ENCODE results near the gene NT5C.

NT5C gene

GRCh38 chr17:75155191-75155601, 23.7 kb upstream of the NT5C start:
- Histone ChIP-seq H3K4me1 (ENCODE audit: control insufficient read depth, insufficient read depth, low read length) (peaks cover 9% of the 10 kb centered on the region; the same call in 1 of the 2 replicates), H3K4me3 (ENCODE audit: low read depth, low read length) (no peak overlapping the region), H3K36me3 (ENCODE audit: control insufficient read depth in 2 of 2, insufficient read depth in 1 of 2, low read length in 2 of 2) (peaks cover 15 to 18% of the 10 kb centered on the region in 2 experiments; a peak in 2 of 3 replicates), H3K27ac (ENCODE audit: extremely low read depth, low read depth, low read length) (no peak overlapping the region), H3K9me3 (ENCODE audit: control insufficient read depth, insufficient read depth, low read depth, low read length) (no peaks in the 10 kb centered on the region)
- TF ChIP-seq HOXA7 (CRISPR knock-in tag; IDR thresholded peaks at IDR 0.05; ENCODE audit: borderline replicate concordance) (no peak), ZNF837 (tag by site-specific recombination; IDR thresholded peaks at IDR 0.05) (no peak), WT1 (tag by site-specific recombination; IDR thresholded peaks at IDR 0.05) (no peak), ZBTB17 (tag by site-specific recombination; IDR thresholded peaks at IDR 0.05) (no peak), ZBTB20 (tag by site-specific recombination; IDR thresholded peaks at IDR 0.05) (no peak), ZBTB44 (tag by site-specific recombination; IDR thresholded peaks at IDR 0.05) (no peak; the same call in 1 of the 2 replicates), ZNF626 (tag by site-specific recombination; IDR thresholded peaks at IDR 0.05) (no peak), ZSCAN30 (tag by site-specific recombination; IDR thresholded peaks at IDR 0.05) (0 out of 2 replicates have a peak, but pooled peaks have one; percentile 1)
- TF ChIP-seq, protein P1, sequence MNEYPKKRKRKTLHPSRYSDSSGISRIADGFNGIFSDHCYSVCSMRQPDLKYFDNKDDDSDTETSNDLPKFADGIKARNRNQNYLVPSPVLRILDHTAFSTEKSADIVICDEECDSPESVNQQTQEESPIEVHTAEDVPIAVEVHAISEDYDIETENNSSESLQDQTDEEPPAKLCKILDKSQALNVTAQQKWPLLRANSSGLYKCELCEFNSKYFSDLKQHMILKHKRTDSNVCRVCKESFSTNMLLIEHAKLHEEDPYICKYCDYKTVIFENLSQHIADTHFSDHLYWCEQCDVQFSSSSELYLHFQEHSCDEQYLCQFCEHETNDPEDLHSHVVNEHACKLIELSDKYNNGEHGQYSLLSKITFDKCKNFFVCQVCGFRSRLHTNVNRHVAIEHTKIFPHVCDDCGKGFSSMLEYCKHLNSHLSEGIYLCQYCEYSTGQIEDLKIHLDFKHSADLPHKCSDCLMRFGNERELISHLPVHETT (tag by site-specific recombination; IDR thresholded peaks at IDR 0.05): no peak
- ChIA-PET POLR2A (interaction anchor here (0.6 to 2.1 kb wide), 35 partner anchors 8 to 313 kb away, joined by 3 to 39 read pairs (median 5); partner anchors contain the start of genes FDXR, MRPL58, NT5C and NUP85), CTCF (interaction anchor here (0.6 to 1.9 kb wide), 5 partner anchors 16 to 193 kb away, joined by 3 to 11 read pairs (median 3); no protein-coding TSS in a partner anchor)

DNA sequence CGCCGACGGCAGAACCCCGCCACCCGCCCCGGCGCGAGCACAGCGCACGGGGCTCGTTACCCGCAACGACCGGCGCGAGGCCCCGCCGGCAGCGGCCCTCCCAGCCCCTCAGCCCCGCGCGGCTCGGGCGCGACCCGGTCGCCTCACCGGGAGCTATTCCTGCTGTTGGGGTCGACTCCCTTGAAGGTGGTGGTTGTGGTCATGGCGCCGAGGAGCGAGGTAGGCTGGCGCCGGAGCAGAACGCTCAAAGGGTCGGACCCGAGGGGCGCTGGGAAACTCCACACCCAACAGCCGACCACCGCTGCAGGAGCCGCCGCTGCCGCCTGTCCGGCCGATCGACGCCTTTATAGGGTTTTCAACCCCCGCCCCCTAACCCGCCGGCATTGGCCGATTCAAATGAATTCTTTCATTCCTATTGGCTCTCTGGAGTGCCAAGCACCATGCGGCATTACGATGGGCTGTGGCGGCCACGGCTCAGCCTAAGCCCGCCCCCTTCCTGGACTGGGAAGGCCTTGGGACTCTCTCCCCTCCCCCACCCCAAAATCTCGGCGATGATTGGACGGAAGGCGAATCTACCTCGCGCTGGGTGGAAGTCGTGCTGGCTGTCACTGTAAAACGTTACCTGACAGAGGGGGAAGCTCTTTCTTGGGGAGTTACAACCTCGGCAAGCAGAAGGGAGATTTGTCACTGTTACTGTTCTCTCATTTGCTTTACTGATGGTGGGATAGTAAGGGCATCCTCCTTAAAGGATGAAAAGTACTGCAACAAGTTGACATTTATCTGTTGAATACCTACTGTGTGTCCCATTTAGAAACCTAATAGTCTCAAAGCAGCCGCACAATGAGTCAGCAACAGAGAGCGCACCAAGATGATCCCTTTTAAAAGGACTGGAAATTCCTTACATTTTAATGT, 22.9 kb upstream of the NT5C start, which contains the start of gene JPT1:
Gene JPT1, minus strand, starts transcription at position 318 of the 912 bp plus-strand sequence. Its CDS starts 115 bp downstream, at position 203.
- Histone ChIP-seq H3K27ac (ENCODE audit: extremely low read depth, low read depth, low read length) (peak within 1 kb of the TSS; percentile 92), H3K4me3 (ENCODE audit: low read depth, low read length) (peak within 1 kb of the TSS; percentile 90), H3K9me3 (ENCODE audit: control insufficient read depth, insufficient read depth, low read depth, low read length) (no peaks in the 10 kb centered on the region), H3K36me3 (ENCODE audit: control insufficient read depth in 2 of 2, insufficient read depth in 1 of 2, low read length in 2 of 2) (peaks cover 12 to 13% of the 10 kb centered on the region in 2 experiments; a peak in 2 of 3 replicates), H3K4me1 (ENCODE audit: control insufficient read depth, insufficient read depth, low read length) (peaks cover 9% of the 10 kb centered on the region; the same call in 1 of the 2 replicates)
- CTCF ChIA-PET: interaction anchor here (0.6 to 1.9 kb wide), 5 partner anchors 20 to 40 kb away, joined by 3 to 11 read pairs (median 3); no protein-coding TSS in a partner anchor
- POLR2A ChIA-PET: interaction anchor here (0.5 to 2.1 kb wide), 40 partner anchors 8 to 313 kb away, joined by 3 to 39 read pairs (median 4); partner anchors contain the start of genes CDR2L, FDXR, MRPL58 and NT5C
- TF ChIP-seq ZNF335 (tag by site-specific recombination; conservative IDR thresholded peaks at IDR 0.05) (peak; percentile 68), ZIC2 (tag by site-specific recombination; IDR thresholded peaks at IDR 0.05) (no peak), KLF9 (tag by site-specific recombination; IDR thresholded peaks at IDR 0.05; ENCODE audit: low read depth) (0 out of 2 replicates have a peak, but pooled peaks have one; percentile 22), YY2 (tag by site-specific recombination; IDR thresholded peaks at IDR 0.05) (0 out of 2 replicates have a peak, but pooled peaks have one; percentile 13), ZBTB7A (tag by site-specific recombination; IDR thresholded peaks at IDR 0.05; ENCODE audit: low read depth) (peak; percentile 39; the same call in 1 of the 2 replicates), SP3 (tag by site-specific recombination; IDR thresholded peaks at IDR 0.05) (peak; percentile 94), ZBTB44 (tag by site-specific recombination; IDR thresholded peaks at IDR 0.05) (no peak), ZFP37 (tag by site-specific recombination; IDR thresholded peaks at IDR 0.05) (no peak), ZNF843 (tag by site-specific recombination; IDR thresholded peaks at IDR 0.05) (peak; percentile 24; the same call in 1 of the 2 replicates)
- TF ChIP-seq, protein P2, sequence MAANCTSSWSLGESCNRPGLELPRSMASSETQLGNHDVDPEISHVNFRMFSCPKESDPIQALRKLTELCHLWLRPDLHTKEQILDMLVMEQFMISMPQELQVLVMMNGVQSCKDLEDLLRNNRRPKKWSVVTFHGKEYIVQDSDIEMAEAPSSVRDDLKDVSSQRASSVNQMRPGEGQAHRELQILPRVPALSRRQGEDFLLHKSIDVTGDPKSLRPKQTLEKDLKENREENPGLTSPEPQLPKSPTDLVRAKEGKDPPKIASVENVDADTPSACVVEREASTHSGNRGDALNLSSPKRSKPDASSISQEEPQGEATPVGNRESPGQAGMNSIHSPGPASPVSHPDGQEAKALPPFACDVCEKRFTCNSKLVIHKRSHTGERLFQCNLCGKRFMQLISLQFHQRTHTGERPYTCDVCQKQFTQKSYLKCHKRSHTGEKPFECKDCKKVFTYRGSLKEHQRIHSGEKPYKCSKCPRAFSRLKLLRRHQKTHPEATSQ (tag by site-specific recombination; IDR thresholded peaks at IDR 0.05): peak; percentile 70; the same call in 1 of the 2 replicates
- TF ChIP-seq, protein P3, sequence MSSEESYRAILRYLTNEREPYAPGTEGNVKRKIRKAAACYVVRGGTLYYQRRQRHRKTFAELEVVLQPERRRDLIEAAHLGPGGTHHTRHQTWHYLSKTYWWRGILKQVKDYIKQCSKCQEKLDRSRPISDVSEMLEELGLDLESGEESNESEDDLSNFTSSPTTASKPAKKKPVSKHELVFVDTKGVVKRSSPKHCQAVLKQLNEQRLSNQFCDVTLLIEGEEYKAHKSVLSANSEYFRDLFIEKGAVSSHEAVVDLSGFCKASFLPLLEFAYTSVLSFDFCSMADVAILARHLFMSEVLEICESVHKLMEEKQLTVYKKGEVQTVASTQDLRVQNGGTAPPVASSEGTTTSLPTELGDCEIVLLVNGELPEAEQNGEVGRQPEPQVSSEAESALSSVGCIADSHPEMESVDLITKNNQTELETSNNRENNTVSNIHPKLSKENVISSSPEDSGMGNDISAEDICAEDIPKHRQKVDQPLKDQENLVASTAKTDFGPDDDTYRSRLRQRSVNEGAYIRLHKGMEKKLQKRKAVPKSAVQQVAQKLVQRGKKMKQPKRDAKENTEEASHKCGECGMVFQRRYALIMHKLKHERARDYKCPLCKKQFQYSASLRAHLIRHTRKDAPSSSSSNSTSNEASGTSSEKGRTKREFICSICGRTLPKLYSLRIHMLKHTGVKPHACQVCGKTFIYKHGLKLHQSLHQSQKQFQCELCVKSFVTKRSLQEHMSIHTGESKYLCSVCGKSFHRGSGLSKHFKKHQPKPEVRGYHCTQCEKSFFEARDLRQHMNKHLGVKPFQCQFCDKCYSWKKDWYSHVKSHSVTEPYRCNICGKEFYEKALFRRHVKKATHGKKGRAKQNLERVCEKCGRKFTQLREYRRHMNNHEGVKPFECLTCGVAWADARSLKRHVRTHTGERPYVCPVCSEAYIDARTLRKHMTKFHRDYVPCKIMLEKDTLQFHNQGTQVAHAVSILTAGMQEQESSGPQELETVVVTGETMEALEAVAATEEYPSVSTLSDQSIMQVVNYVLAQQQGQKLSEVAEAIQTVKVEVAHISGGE (tag by site-specific recombination; conservative IDR thresholded peaks at IDR 0.05; ENCODE audit: low read depth): peak; percentile 73
- TF ChIP-seq, protein P4, sequence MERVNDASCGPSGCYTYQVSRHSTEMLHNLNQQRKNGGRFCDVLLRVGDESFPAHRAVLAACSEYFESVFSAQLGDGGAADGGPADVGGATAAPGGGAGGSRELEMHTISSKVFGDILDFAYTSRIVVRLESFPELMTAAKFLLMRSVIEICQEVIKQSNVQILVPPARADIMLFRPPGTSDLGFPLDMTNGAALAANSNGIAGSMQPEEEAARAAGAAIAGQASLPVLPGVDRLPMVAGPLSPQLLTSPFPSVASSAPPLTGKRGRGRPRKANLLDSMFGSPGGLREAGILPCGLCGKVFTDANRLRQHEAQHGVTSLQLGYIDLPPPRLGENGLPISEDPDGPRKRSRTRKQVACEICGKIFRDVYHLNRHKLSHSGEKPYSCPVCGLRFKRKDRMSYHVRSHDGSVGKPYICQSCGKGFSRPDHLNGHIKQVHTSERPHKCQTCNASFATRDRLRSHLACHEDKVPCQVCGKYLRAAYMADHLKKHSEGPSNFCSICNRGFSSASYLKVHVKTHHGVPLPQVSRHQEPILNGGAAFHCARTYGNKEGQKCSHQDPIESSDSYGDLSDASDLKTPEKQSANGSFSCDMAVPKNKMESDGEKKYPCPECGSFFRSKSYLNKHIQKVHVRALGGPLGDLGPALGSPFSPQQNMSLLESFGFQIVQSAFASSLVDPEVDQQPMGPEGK (tag by site-specific recombination; IDR thresholded peaks at IDR 0.05): peak; percentile 74

Measured in HEK293 (cell line).